ENCODE measurements around the gene USH2A.
A peak's percentile ranks its signal among the peaks of the same experiment; 100 is the strongest.

USH2A gene

GRCh38 chr1:216222288-216222687, 201.0 kb downstream of the USH2A start:
- Histone ChIP-seq H3K36me3 (ENCODE audit: control insufficient read depth in 2 of 2, insufficient read depth in 1 of 2, low read length in 2 of 2) (no peaks in the 10 kb centered on the region), H3K9me3 (ENCODE audit: control insufficient read depth, insufficient read depth, low read depth, low read length) (no peaks in the 10 kb centered on the region), H3K4me3 (ENCODE audit: low read depth, low read length) (no peak overlapping the region), H3K27ac (ENCODE audit: extremely low read depth, low read depth, low read length) (no peak overlapping the region), H3K4me1 (ENCODE audit: control insufficient read depth, insufficient read depth, low read length) (no peaks in the 10 kb centered on the region)
- POLR2A ChIA-PET = no interaction called here
- CTCF ChIA-PET = interaction anchor here (0.6 to 2.1 kb wide), 5 partner anchors 8 to 512 kb away, joined by 3 to 13 read pairs (median 3); no protein-coding TSS in a partner anchor
- TF ChIP-seq ZNF202 (tag by site-specific recombination; IDR thresholded peaks at IDR 0.05; ENCODE audit: borderline replicate concordance) (no peak), ZFP3 (tag by site-specific recombination; IDR thresholded peaks at IDR 0.05; ENCODE audit: low read depth) (no peak), ZNF239 (tag by site-specific recombination; IDR thresholded peaks at IDR 0.05) (no peak), ZNF449 (tag by site-specific recombination; IDR thresholded peaks at IDR 0.05) (no peak), ZNF488 (tag by site-specific recombination; IDR thresholded peaks at IDR 0.05) (no peak), ZNF560 (tag by site-specific recombination; IDR thresholded peaks at IDR 0.05; ENCODE audit: borderline replicate concordance) (no peak), CTCF (tag by site-specific recombination; IDR thresholded peaks at IDR 0.05) (no peak), ZBTB11 (tag by site-specific recombination; conservative IDR thresholded peaks at IDR 0.05; ENCODE audit: low read depth) (no peak), OSR2 (tag by site-specific recombination; IDR thresholded peaks at IDR 0.05) (no peak), ZNF394 (tag by site-specific recombination; IDR thresholded peaks at IDR 0.05; ENCODE audit: borderline replicate concordance) (no peak), IKZF3 (tag by site-specific recombination; IDR thresholded peaks at IDR 0.05) (no peak), PBX3 (CRISPR knock-in tag; IDR thresholded peaks at IDR 0.05) (no peak)

GRCh38 chr1:216221260-216221700, 202.0 kb downstream of the USH2A start:
- no peak overlapping the region for H3K27ac ChIP-seq (ENCODE audit: extremely low read depth, low read depth, low read length)
- CTCF ChIA-PET = interaction anchor here (0.5 to 2.1 kb wide), 40 partner anchors 8 to 1955 kb away, joined by 3 to 13 read pairs (median 4); no protein-coding TSS in a partner anchor
- H3K4me3 ChIP-seq (ENCODE audit: low read depth, low read length) = peak overlapping the region; percentile 28
- no peaks in the 10 kb centered on the region for H3K4me1 ChIP-seq (ENCODE audit: control insufficient read depth, insufficient read depth, low read length)
- no peaks in the 10 kb centered on the region for H3K36me3 ChIP-seq (ENCODE audit: control insufficient read depth in 2 of 2, insufficient read depth in 1 of 2, low read length in 2 of 2)
- no peaks in the 10 kb centered on the region for H3K9me3 ChIP-seq (ENCODE audit: control insufficient read depth, insufficient read depth, low read depth, low read length)
- POLR2A ChIA-PET = no interaction called here
- TF ChIP-seq TRIM28 (IDR thresholded peaks at IDR 0.05; ENCODE audit: borderline replicate concordance, low read length) (peak; percentile 64; the same call in 1 of the 2 replicates), GLI2 (tag by site-specific recombination; IDR thresholded peaks at IDR 0.05; ENCODE audit: borderline replicate concordance, low read depth) (no peak), MYNN (tag by site-specific recombination; IDR thresholded peaks at IDR 0.05; ENCODE audit: borderline replicate concordance) (no peak), ZNF768 (tag by site-specific recombination; IDR thresholded peaks at IDR 0.05) (no peak), GLI4 (tag by site-specific recombination; IDR thresholded peaks at IDR 0.05) (no peak), ZNF654 (tag by site-specific recombination; IDR thresholded peaks at IDR 0.05; ENCODE audit: low read depth) (peak; percentile 52), CTCF (tag by site-specific recombination; IDR thresholded peaks at IDR 0.05) (0 out of 2 replicates have a peak, but pooled peaks have one; percentile 26)

Data from HEK293 (cell line).